Mammary epithelial cell (primary cell): ENCODE data around the gene AFP.

Experiments
- CTCF ChIP-seq, 2 donors: IDR thresholded peaks in 1 of 2; conservative IDR thresholded peaks in 1 of 2; 2 replicates each; pipeline ENCODE4 v1.5.1; 2011 to 2012; ENCODE audit warnings: inconsistent platforms in 2 of 2, low read length in 2 of 2, mild to moderate bottlenecking in 2 of 2, control low read depth in 1 of 2, low read depth in 1 of 2; ENCODE audit not compliant: insufficient read depth in 1 of 2; ENCODE audit errors: extremely low read depth in 1 of 2
- EZH2 ChIP-seq: IDR thresholded peaks from 2 replicates; pipeline ENCODE4 v1.6.1; 2012; ENCODE audit warnings: low read length, inconsistent platforms, borderline replicate concordance

GRCh38 chr4:73388887-73389286 is 47.1 kb upstream of the AFP start:
- TF ChIP-seq CTCF (conservative IDR thresholded peaks at IDR 0.05 in 1 of 2, IDR thresholded peaks at IDR 0.05 in 1 of 2; ENCODE audit: extremely low read depth in 1 of 2, insufficient read depth in 1 of 2, low read depth in 1 of 2, low read length in 2 of 2) (no peak), EZH2 (no peak)
